ENCODE data around the gene CACNA1D.

DNA sequence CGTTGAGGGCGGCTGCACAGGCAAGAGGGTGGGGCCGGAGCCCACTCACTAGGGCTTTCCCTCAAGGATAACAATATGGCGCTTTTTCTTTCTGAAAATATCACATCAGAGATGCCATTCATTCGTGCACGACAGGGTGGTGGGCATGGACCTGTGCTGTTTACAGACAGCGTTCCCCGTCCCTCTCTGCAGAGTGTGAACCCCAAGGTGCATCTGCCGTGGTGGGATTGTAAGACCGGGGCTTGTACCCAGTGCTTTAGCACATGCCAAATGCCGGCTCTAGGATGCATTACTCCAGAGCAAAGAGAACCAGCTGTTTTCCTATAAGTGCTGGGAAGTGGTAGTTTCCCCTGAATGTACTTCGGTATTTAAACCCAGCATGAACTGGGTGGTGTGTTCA lies 314.9 kb downstream of the CACNA1D start:
- no peak for TF ChIP-seq CTCF (IDR thresholded peaks at IDR 0.05; ENCODE audit: low read depth, low read length)
- no peak for TF ChIP-seq EZH2phosphoT487 (IDR thresholded peaks at IDR 0.05; ENCODE audit: low read depth)

Measured in OCI-LY3 (cell line).